ENCODE results near the gene DUOX1. TPM values are rescaled to one million over a fixed set of nuclear protein-coding genes. Genes with fewer than 3 reads are reported as not detected.

DUOX1 gene
- total RNA-seq, 1 experiment from 2014 or later, result not detected

DNA sequence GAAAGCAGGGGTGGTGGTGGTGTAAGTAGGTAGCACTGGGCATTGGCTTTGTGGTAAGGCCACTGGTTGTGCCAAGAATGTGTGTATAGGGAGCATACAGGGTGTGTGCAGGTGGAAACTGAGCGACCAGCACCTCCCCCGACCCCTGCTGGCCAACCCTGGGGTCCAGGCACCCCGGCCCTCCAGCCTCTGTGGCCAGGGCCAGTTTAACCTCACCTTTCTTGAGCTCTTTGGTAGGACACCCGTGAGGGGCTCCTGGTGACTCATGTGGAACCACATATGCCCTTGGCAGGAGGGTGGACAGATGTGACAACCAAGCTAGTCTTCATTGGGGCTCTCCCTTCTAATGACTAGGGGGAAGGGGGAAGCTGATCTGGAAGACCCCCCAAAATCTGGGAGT lies 38.5 kb downstream of the DUOX1 start:
- Histone ChIP-seq H3K27me3 (replicated peaks) (no peaks in the 10 kb centered on the region), H3K36me3 (no peaks in the 10 kb centered on the region), H3K4me3 (no peak overlapping the region), H3K4me1 (replicated peaks) (peaks cover 14% of the 10 kb centered on the region), H3K9me3 (replicated peaks) (no peaks in the 10 kb centered on the region; the same call in 1 of the 2 replicates), H3K27ac (no peak overlapping the region)
- DNase-seq (ENCODE audit: low read depth in 1 of 2, low spot score in 2 of 2), result no peak

DNA sequence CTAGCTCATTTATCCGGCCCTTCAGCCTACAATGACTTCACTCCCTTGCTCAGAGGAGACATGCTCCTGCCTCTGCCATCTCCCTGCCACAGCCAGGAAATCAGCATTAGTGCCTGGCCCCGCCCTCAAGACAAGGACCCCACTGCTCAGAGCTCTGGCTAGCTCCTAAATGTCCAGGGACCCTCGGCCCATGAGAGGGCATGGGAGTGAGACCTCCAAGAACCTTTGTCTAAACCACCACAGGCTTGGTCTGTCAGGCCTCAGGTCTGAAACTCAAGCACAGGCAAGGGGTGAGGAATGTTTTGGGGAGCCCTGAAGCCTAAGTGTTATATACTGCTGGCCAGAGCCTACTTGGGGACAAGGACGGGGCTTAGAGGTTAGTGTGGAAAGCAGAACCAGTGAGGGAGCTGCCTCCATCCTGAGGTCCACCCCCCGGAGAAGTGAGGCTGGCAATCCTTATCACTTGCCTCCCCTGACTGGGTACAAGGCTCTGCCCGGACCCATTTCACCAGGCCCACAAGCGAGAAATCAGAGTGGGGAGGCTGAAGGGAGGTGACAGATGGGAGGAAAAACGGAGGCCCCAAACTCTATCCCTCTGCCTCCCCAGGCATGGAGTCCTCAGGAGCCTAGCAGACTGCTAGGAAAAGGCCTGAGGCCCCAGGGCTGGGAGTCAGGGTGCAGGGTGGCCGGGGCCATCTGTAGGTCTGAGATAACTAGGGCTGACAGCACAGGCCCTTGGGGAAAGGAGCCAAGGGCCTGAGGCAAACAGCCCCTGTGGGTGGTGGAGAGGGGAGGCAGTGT lies 39.2 kb downstream of the DUOX1 start:
- H3K4me3 ChIP-seq, result no peak overlapping the region
- DNase-seq (ENCODE audit: low read depth in 1 of 2, low spot score in 2 of 2), result no peak
- no peaks in the 10 kb centered on the region for H3K36me3 ChIP-seq
- H3K4me1 ChIP-seq (replicated peaks), result peaks cover 12% of the 10 kb centered on the region
- no peaks in the 10 kb centered on the region for H3K27me3 ChIP-seq (replicated peaks)
- H3K27ac ChIP-seq, result no peak overlapping the region
- no peaks in the 10 kb centered on the region for H3K9me3 ChIP-seq (replicated peaks)

DNA sequence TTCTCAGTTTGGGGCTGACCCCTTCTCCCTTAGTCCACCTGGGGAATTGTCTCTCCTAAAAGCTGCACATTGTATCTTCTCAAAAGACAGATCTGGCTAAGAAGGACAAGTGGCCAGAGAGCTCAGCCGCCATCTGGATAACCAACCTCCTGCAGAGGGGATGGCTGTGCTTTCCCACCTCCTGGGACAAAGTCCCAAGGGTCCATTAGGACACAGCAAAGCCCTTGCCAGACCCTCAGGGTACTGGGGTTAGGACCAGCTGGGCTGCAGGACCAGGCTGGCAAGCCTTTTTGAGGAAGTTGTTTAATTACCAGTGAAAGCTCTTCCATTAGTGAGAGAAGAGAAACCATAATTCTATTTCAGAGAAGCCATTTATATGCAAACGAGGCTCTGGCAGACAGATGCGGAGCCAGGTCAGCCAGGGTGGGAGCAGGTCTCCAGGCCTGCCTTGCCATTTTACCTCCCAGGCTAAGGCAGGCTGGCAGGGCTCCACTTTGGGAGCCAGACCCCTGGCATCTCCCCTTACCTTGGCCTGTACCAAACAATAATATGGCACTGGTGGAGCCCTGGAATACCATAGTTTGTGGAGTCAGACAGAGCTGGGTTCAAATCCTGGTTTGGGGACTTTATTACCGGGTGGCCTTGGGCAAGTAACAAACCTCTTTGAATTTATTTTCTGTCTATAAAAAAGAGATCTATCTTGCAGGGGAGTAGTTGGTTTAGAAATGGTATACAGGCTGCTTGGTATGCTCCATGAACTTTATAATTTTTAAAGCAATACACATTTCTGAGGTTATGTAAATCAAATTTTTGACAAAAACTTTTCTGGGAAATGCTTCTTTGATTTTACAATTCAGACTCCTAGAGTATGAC lies 40.0 kb downstream of the DUOX1 start:
- DNase-seq (ENCODE audit: low read depth in 1 of 2, low spot score in 2 of 2), result no peak
- Histone ChIP-seq H3K9me3 (replicated peaks) (no peaks in the 10 kb centered on the region), H3K36me3 (no peaks in the 10 kb centered on the region), H3K27me3 (replicated peaks) (no peaks in the 10 kb centered on the region), H3K4me1 (replicated peaks) (peaks cover 12% of the 10 kb centered on the region), H3K4me3 (no peak overlapping the region), H3K27ac (no peak overlapping the region)

DNA sequence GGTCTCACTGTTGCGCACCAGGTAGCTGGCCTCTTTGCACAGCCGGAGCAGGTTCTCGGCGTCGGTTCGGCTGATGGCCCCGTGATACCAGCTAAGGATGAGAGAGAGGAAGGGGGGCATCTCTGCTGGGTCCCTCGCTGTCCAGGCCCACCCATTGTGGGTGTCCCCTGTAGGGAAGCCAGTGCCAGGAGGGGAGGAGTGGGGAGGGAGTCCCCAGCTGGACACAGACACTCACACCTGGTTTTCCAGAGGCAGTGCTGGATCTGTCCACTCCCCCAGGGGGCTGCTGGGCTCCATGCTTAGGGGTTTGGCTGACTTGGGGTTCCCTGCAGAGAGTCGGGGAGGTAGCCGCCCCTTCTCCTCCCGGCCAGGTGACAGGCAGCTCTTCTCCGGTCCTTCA lies 42.1 kb downstream of the DUOX1 start:
- Histone ChIP-seq H3K4me1 (replicated peaks) (peaks cover 2% of the 10 kb centered on the region), H3K4me3 (no peak overlapping the region), H3K27ac (no peak overlapping the region), H3K27me3 (replicated peaks) (no peaks in the 10 kb centered on the region), H3K36me3 (no peaks in the 10 kb centered on the region), H3K9me3 (replicated peaks) (no peaks in the 10 kb centered on the region)
- DNase-seq (ENCODE audit: low read depth in 1 of 2, low spot score in 2 of 2), result no peak

DNA sequence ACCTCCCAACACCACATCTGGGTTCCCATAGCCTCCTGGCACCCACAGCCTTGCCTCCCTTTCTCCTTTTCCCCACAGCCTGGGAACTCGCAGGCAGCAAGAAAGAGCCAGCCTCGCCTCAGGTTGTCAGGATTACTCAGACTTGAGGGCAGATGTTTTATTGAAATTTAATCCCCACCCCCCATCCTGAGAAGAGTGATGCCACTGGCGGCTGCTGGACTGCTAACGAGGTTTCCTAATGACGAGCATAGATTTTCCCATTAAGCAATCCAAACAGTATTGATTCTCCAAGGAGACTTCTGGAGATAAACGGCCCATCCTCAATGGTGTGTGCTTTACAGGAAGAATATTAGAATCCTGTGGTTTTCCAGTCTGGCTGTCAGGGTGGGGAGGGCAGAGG lies 44.3 kb downstream of the DUOX1 start:
- Histone ChIP-seq H3K4me3 (no peak overlapping the region), H3K27me3 (replicated peaks) (no peaks in the 10 kb centered on the region), H3K9me3 (replicated peaks) (no peaks in the 10 kb centered on the region), H3K36me3 (no peaks in the 10 kb centered on the region), H3K4me1 (replicated peaks) (no peaks in the 10 kb centered on the region), H3K27ac (no peak overlapping the region)
- no peak for DNase-seq (ENCODE audit: low read depth in 1 of 2, low spot score in 2 of 2)

DNA sequence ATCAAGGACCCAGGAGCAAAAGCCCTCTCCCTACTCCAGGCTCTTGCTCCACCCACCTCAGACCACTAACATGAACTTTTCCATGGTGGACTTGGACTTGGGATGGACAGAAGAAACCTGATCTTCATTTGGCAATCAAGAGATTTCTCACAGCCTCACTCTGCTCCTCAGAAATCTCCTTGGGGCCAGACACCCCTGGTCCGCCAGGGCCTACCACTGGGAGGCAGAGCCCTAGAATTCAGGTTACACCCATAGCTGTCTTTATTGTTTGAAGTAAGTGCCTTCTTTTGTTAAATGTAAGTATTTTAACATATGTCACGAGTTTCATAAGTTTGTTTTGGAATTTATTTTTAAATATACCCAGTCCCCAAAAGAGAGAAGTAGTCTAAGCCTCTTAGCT lies 44.8 kb downstream of the DUOX1 start:
- Histone ChIP-seq H3K27ac (no peak overlapping the region), H3K4me1 (replicated peaks) (no peaks in the 10 kb centered on the region), H3K36me3 (no peaks in the 10 kb centered on the region), H3K4me3 (no peak overlapping the region), H3K27me3 (replicated peaks) (no peaks in the 10 kb centered on the region), H3K9me3 (replicated peaks) (no peaks in the 10 kb centered on the region)
- no peak for DNase-seq (ENCODE audit: low read depth in 1 of 2, low spot score in 2 of 2)

DNA sequence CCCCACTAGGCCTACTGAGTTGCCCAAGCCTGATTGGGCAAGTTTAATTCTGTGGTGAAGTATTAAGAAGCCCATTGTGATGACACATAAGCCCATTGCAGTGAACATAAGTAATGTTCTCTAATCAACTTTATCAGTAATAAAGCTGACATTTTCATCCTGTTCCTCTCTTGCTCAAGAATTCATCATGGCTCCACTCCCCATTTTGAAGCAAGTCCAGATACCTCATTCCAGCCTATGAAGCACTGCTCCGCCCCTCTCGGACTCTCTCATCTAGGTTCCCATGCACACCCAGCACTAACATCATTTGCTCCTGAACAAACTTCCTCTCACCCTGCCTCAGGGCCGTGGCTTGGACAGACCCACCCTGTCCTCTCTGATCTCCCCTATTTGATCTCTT lies 47.5 kb downstream of the DUOX1 start:
- Histone ChIP-seq H3K9me3 (replicated peaks) (no peaks in the 10 kb centered on the region), H3K4me3 (no peak overlapping the region), H3K4me1 (replicated peaks) (peaks cover 10% of the 10 kb centered on the region), H3K27me3 (replicated peaks) (no peaks in the 10 kb centered on the region), H3K36me3 (no peaks in the 10 kb centered on the region), H3K27ac (no peak overlapping the region)
- DNase-seq (ENCODE audit: low read depth in 1 of 2, low spot score in 2 of 2), result no peak

DNA sequence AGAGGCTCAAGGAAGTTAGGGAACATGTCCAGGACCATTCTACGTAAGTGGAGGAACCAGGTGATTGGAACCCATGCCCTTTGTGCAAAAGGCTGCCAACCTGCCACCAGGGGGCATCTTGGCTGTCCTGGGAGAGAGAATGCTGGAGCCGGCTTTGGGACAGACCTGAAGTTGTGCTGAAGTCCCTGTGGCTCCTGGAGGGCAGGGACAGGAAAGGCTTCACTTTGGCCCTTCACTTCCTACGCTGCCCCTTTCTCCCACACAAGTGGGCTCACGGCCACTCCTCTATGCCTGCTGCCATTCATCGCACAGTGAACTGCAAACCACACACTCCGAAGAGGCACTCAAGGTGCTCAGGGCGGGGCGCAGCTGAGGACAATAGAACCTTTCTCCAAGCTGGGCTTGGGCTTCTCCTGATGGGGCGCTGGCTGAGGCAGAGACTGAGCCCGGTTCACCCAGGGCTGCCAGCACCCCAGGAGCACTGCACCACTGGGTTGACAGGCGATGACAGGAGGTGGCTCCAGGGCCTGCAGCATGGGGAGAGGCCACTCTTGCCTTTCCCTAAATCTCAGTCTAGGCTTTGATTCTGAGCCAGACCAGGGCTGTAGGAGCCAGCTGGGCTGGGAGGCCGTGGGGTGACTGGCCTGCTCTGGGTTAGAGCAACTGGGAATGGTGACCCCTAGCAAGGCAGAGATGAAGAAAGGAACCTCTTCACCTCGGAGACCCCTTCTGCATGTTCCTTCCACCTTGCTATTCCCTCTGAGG lies 49.6 kb downstream of the DUOX1 start:
- no peak for DNase-seq (ENCODE audit: low read depth in 1 of 2, low spot score in 2 of 2)
- Histone ChIP-seq H3K9me3 (replicated peaks) (no peaks in the 10 kb centered on the region), H3K4me3 (no peak overlapping the region), H3K27ac (no peak overlapping the region), H3K4me1 (replicated peaks) (peaks cover 10% of the 10 kb centered on the region), H3K36me3 (no peaks in the 10 kb centered on the region), H3K27me3 (replicated peaks) (no peaks in the 10 kb centered on the region)

DNA sequence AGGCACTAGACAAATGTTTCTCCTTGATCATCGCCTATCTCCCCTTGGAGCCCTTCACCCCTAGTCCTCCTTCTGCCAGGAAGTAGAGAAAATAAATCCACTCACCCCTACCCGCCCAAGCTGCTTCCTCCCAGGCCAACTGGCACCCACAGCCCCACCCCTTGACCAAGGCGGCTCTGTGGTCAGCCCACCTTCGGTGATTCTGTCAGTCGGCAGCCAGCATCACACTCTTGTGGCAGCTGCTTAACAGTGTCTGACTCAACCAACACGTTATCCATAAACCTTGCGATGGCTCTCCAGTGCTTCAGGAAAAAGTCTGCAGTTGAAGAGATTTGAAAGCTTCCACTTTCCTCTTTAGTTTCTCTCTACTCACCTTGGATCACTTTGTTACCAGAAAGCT lies 50.4 kb downstream of the DUOX1 start:
- no peaks in the 10 kb centered on the region for H3K27me3 ChIP-seq (replicated peaks)
- H3K9me3 ChIP-seq (replicated peaks), result no peaks in the 10 kb centered on the region
- DNase-seq (ENCODE audit: low read depth in 1 of 2, low spot score in 2 of 2), result peak in 1 of 2 experiments; percentile 62
- H3K4me1 ChIP-seq (replicated peaks), result peaks cover 10% of the 10 kb centered on the region
- no peaks in the 10 kb centered on the region for H3K36me3 ChIP-seq
- no peak overlapping the region for H3K4me3 ChIP-seq
- no peak overlapping the region for H3K27ac ChIP-seq

DNA sequence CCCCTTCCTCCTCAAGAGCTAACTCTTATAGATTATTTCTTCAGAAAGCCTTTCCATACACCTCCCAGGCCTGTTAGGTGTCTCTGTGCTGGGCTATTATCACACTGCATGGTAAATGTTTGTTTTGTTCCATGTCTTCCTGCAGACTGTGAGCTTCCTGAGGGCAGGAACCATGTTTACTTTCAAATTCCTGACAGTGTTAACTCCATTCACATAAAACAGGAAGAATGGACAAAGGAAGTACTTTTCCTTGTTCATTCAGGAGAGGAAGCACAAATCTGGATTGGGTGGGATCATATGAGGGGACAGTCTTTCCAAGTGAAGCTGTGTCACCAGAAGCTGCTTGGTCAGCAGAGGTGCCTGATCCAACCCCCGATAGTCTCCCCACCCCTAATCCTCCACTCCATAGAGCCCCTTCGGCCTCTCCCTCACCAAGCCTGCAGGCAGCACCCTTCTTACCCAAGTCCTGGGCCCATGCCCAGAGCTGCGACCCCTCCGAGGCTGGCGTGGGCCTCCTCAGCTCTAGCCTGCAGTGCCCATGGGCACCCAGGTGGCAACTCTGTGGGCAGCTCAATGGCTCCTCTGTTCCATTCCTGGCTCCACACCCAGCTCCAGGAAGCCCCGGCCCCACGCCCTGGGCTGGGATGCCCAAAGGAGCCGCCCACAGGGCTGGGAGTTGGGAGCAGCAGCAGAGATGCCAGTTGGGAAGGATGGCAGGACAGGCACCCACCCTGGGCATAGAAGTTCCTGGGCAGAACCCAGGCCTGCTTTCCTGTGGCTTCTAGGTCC lies 51.0 kb downstream of the DUOX1 start:
- no peak overlapping the region for H3K4me3 ChIP-seq
- H3K9me3 ChIP-seq (replicated peaks), result no peaks in the 10 kb centered on the region
- peaks cover 10% of the 10 kb centered on the region for H3K4me1 ChIP-seq (replicated peaks)
- H3K27ac ChIP-seq, result no peak overlapping the region
- no peak for DNase-seq (ENCODE audit: low read depth in 1 of 2, low spot score in 2 of 2)
- no peaks in the 10 kb centered on the region for H3K27me3 ChIP-seq (replicated peaks)
- H3K36me3 ChIP-seq, result no peaks in the 10 kb centered on the region

DNA sequence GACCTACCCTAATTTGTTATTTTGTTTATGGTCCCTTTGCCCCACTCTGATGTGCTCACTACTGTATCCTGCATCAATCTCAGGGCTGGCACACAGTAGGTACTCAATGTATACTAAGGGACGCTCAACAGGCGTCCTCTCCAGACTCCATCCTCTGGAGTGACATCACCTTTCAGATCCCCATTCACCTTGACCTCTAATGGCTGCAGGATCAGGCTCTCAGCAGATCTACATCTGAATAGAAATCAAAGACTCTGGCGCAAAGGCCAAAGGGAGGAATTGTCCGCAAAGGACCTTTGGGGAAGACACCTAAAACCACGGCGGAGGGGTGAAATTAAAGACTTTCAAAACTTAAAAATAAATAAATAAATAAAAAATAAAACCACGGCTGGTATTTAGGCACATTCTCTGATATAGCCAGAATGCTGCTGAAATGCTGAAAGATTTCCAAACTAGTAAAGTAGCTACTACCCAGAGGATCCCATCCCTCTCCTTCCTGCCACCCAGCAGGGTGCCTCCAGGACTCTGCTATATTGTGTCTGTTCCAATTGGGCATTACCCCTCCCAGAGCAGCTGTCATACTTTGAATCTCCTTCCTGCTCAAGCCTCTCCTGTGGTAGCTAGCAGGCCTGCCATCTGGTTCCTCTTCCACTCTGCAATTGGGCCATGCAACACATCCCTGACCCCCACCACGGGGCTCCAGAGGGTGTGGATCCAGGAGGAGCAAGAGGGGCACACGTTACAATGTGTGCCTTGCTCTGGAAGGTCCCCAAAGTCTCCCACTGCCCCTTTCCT lies 51.9 kb downstream of the DUOX1 start:
- Histone ChIP-seq H3K27ac (no peak overlapping the region), H3K9me3 (replicated peaks) (no peaks in the 10 kb centered on the region), H3K36me3 (no peaks in the 10 kb centered on the region), H3K4me1 (replicated peaks) (peaks cover 10% of the 10 kb centered on the region), H3K4me3 (no peak overlapping the region), H3K27me3 (replicated peaks) (no peaks in the 10 kb centered on the region)
- DNase-seq (ENCODE audit: low read depth in 1 of 2, low spot score in 2 of 2), result no peak

DNA sequence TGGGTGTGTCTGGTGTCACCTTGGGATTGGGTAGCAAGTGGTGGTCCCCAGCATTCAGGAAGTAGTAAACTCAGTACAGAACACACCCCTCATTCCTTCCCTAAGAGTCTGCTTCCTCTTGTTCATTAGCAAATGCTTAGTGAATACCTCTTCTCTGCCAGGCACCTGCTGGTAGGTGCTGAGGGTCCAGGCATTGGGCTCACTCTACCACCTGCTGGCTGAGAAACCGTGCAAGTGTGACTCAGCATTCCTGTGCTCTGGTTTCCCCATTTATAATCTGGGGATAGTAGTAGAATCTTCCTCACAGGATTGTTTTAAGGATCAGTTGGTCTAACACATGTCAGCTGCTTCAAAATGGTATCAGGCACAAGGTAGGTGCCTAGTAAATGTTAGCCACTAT lies 53.2 kb downstream of the DUOX1 start:
- Histone ChIP-seq H3K4me3 (no peak overlapping the region), H3K9me3 (replicated peaks) (no peaks in the 10 kb centered on the region), H3K36me3 (no peaks in the 10 kb centered on the region), H3K4me1 (replicated peaks) (peaks cover 10% of the 10 kb centered on the region), H3K27ac (no peak overlapping the region), H3K27me3 (replicated peaks) (peaks cover under 1% of the 10 kb centered on the region; the same call in 1 of the 2 replicates)
- no peak for DNase-seq (ENCODE audit: low read depth in 1 of 2, low spot score in 2 of 2)

Measured in SJSA1 (cell line).